ENCODE results near the gene SH3BGRL2. TPM values are rescaled to one million over a fixed set of nuclear protein-coding genes. Genes with fewer than 3 reads are reported as not detected.

SH3BGRL2 gene
- total RNA-seq, 1 experiment from 2014 or later, result 5.2 TPM

DNA sequence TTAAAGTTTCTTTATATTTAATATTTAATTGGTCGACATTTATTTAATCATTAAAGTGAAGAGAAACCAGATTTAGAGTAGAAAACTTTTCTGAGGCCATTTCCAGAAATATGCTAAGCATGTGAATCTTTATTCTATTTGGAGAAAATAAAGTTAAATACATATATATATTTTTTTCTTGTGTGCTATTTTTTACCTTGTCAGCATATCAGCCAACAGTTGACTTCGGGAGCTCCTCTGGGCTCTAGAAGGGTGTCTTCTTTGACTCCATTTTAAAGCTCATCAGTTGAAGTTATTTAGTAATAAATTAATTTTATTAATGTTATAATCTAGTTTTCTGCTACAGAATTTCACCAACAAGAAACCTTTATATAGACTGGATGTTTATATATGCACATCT lies 73.1 kb downstream of the SH3BGRL2 start:
- H2AFZ ChIP-seq (ENCODE audit: low read depth, low read length, poor library complexity, severe bottlenecking), result no peak overlapping the region
- H3K27ac ChIP-seq (ENCODE audit: low read depth, low read length), result no peak overlapping the region
- H3K9me3 ChIP-seq (ENCODE audit: control insufficient read depth in 1 of 2, insufficient read depth in 1 of 2, low read depth in 1 of 2, low read length in 2 of 2), result no peaks in the 10 kb centered on the region
- no peaks in the 10 kb centered on the region for H4K20me1 ChIP-seq (ENCODE audit: insufficient read depth)
- POLR2A ChIA-PET, result no interaction called here
- no peak overlapping the region for H3K9ac ChIP-seq (ENCODE audit: low read length)
- H3K4me2 ChIP-seq (ENCODE audit: low read length), result no peak overlapping the region
- H3K79me2 ChIP-seq (ENCODE audit: insufficient read depth, low read length), result no peaks in the 10 kb centered on the region
- H3K36me3 ChIP-seq (ENCODE audit: control insufficient read depth in 1 of 2, insufficient read depth in 2 of 2, low read length in 2 of 2), result no peaks in the 10 kb centered on the region
- TF ChIP-seq RAD21 (IDR thresholded peaks at IDR 0.05; ENCODE audit: low read depth) (no peak), ZNF274 (IDR thresholded peaks at IDR 0.05; ENCODE audit: low read depth, low read length) (no peak), EZH2 (IDR thresholded peaks at IDR 0.05) (no peak)
- TF ChIP-seq, protein P1, sequence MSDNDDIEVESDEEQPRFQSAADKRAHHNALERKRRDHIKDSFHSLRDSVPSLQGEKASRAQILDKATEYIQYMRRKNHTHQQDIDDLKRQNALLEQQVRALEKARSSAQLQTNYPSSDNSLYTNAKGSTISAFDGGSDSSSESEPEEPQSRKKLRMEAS (IDR thresholded peaks at IDR 0.05), result no peak
- TF ChIP-seq, protein P2, sequence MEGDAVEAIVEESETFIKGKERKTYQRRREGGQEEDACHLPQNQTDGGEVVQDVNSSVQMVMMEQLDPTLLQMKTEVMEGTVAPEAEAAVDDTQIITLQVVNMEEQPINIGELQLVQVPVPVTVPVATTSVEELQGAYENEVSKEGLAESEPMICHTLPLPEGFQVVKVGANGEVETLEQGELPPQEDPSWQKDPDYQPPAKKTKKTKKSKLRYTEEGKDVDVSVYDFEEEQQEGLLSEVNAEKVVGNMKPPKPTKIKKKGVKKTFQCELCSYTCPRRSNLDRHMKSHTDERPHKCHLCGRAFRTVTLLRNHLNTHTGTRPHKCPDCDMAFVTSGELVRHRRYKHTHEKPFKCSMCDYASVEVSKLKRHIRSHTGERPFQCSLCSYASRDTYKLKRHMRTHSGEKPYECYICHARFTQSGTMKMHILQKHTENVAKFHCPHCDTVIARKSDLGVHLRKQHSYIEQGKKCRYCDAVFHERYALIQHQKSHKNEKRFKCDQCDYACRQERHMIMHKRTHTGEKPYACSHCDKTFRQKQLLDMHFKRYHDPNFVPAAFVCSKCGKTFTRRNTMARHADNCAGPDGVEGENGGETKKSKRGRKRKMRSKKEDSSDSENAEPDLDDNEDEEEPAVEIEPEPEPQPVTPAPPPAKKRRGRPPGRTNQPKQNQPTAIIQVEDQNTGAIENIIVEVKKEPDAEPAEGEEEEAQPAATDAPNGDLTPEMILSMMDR (IDR thresholded peaks at IDR 0.05 in 2 of 3, conservative IDR thresholded peaks at IDR 0.05 in 1 of 3; ENCODE audit: borderline replicate concordance in 1 of 3, insufficient read depth in 1 of 3, low read depth in 2 of 3, low read length in 2 of 3), result no peak
- H3K4me3 ChIP-seq (replicated peaks in 1 of 2; ENCODE audit: low read depth in 1 of 2, low read length in 2 of 2), result no peak overlapping the region
- RAD21 ChIA-PET (ENCODE audit: low non-redundant PET in 1 of 2, low total read pairs in 2 of 2, uncharacterized antibody in 2 of 2, unreplicated experiment in 2 of 2), result no interaction called here
- intact Hi-C loops (cut with micrococcal nuclease), result no loop called here
- no peaks in the 10 kb centered on the region for H3K4me1 ChIP-seq (ENCODE audit: control insufficient read depth in 1 of 2, insufficient read depth in 2 of 2, low read length in 2 of 2)
- BruUV-seq (replicated peaks), result no TSS peak
- CTCF ChIA-PET, result interaction anchor here (2.4 kb wide), 1 partner anchor 10 kb away, joined by 6 read pairs; no protein-coding TSS in a partner anchor
- H3K27me3 ChIP-seq (ENCODE audit: insufficient read depth, low read length), result no peaks in the 10 kb centered on the region
- H3K9me2 ChIP-seq (ENCODE audit: insufficient read depth), result no peaks in the 10 kb centered on the region
- ATAC-seq (no peak), DNase-seq (ENCODE audit: low read depth, low spot score) (no peak)

DNA sequence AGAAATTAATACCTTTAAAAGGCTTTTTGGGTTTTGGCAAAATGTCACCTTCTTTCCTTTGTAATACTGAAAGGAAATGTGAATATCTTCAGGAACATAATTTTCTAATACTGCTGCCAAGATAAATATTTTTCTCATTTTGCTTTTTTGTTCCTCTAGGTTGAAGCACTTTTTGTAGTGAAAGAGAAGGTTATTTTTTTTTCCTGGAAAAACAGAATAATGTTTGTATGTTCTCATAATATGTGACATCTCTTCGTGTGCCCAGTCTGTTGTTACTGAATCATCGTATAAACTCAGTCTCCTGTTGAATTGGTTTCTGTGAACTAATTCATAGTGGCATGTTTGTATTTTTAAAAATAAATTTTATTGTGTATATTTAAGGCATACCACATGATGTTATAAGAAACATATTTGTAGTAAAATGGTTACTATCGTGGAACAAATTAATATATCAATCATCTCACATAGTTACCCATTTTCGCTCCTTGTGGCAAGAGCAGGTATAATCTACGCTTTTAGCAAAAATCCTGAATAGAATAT lies 74.4 kb downstream of the SH3BGRL2 start:
- H3K9me2 ChIP-seq (ENCODE audit: insufficient read depth), result no peaks in the 10 kb centered on the region
- no peak overlapping the region for H3K4me2 ChIP-seq (ENCODE audit: low read length)
- H3K4me1 ChIP-seq (ENCODE audit: control insufficient read depth in 1 of 2, insufficient read depth in 2 of 2, low read length in 2 of 2), result no peaks in the 10 kb centered on the region
- H3K79me2 ChIP-seq (ENCODE audit: insufficient read depth, low read length), result no peaks in the 10 kb centered on the region
- RAD21 ChIA-PET (ENCODE audit: low non-redundant PET in 1 of 2, low total read pairs in 2 of 2, uncharacterized antibody in 2 of 2, unreplicated experiment in 2 of 2), result no interaction called here
- no peak overlapping the region for H3K27ac ChIP-seq (ENCODE audit: low read depth, low read length)
- intact Hi-C loops (cut with micrococcal nuclease), result no loop called here
- H4K20me1 ChIP-seq (ENCODE audit: insufficient read depth), result no peaks in the 10 kb centered on the region
- no peak overlapping the region for H2AFZ ChIP-seq (ENCODE audit: low read depth, low read length, poor library complexity, severe bottlenecking)
- DNase-seq (ENCODE audit: low read depth, low spot score), result no peak
- no peak overlapping the region for H3K9ac ChIP-seq (ENCODE audit: low read length)
- CTCF ChIA-PET, result interaction anchor here (2.4 kb wide), 1 partner anchor 9 kb away, joined by 6 read pairs; no protein-coding TSS in a partner anchor
- no peaks in the 10 kb centered on the region for H3K27me3 ChIP-seq (ENCODE audit: insufficient read depth, low read length)
- POLR2A ChIA-PET, result no interaction called here
- H3K9me3 ChIP-seq (ENCODE audit: control insufficient read depth in 1 of 2, insufficient read depth in 1 of 2, low read depth in 1 of 2, low read length in 2 of 2), result no peaks in the 10 kb centered on the region
- ATAC-seq, result no peak
- H3K36me3 ChIP-seq (ENCODE audit: control insufficient read depth in 1 of 2, insufficient read depth in 2 of 2, low read length in 2 of 2), result no peaks in the 10 kb centered on the region
- BruUV-seq (replicated peaks), result no TSS peak
- no peak overlapping the region for H3K4me3 ChIP-seq (replicated peaks in 1 of 2; ENCODE audit: low read depth in 1 of 2, low read length in 2 of 2)
- TF ChIP-seq YY1 (IDR thresholded peaks at IDR 0.05; ENCODE audit: extremely low read depth, insufficient replicate concordance, low read depth, low read length), result no peak
- TF ChIP-seq, protein P2 (IDR thresholded peaks at IDR 0.05 in 2 of 3, conservative IDR thresholded peaks at IDR 0.05 in 1 of 3; ENCODE audit: borderline replicate concordance in 1 of 3, insufficient read depth in 1 of 3, low read depth in 2 of 3, low read length in 2 of 3), result no peak
- no peak for TF ChIP-seq RAD21 (IDR thresholded peaks at IDR 0.05; ENCODE audit: low read depth)
- TF ChIP-seq SP1 (IDR thresholded peaks at IDR 0.05; ENCODE audit: low read depth), result no peak
- no peak for TF ChIP-seq SIN3A (IDR thresholded peaks at IDR 0.05; ENCODE audit: low read depth)
- TF ChIP-seq EZH2 (IDR thresholded peaks at IDR 0.05), result no peak
- TF ChIP-seq POLR2AphosphoS5 (IDR thresholded peaks at IDR 0.05; ENCODE audit: low read depth, low read length), result no peak
- TF ChIP-seq CBX3 (IDR thresholded peaks at IDR 0.05; ENCODE audit: low read depth), result no peak
- TF ChIP-seq, protein P3, sequence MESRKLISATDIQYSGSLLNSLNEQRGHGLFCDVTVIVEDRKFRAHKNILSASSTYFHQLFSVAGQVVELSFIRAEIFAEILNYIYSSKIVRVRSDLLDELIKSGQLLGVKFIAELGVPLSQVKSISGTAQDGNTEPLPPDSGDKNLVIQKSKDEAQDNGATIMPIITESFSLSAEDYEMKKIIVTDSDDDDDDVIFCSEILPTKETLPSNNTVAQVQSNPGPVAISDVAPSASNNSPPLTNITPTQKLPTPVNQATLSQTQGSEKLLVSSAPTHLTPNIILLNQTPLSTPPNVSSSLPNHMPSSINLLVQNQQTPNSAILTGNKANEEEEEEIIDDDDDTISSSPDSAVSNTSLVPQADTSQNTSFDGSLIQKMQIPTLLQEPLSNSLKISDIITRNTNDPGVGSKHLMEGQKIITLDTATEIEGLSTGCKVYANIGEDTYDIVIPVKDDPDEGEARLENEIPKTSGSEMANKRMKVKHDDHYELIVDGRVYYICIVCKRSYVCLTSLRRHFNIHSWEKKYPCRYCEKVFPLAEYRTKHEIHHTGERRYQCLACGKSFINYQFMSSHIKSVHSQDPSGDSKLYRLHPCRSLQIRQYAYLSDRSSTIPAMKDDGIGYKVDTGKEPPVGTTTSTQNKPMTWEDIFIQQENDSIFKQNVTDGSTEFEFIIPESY (IDR thresholded peaks at IDR 0.05; ENCODE audit: extremely low read depth, insufficient replicate concordance, low read length), result no peak
- no peak for TF ChIP-seq EZH2phosphoT487 (IDR thresholded peaks at IDR 0.05; ENCODE audit: borderline replicate concordance)
- TF ChIP-seq POLR2A (IDR thresholded peaks at IDR 0.05; ENCODE audit: borderline replicate concordance, extremely low read depth, insufficient read depth, insufficient read length), result no peak

Data from HCT116 (cell line).